COLO668 (cell line): Measurements from ENCODE around the gene BAIAP3.
A peak's percentile ranks its signal among the peaks of the same experiment; 100 is the strongest.

Experiments
- DNase-seq: peaks from one replicate; lab custom pipeline; 2025; ENCODE audit not compliant: unreplicated experiment; lab: John Stamatoyannopoulos, UW

BAIAP3 gene

DNA sequence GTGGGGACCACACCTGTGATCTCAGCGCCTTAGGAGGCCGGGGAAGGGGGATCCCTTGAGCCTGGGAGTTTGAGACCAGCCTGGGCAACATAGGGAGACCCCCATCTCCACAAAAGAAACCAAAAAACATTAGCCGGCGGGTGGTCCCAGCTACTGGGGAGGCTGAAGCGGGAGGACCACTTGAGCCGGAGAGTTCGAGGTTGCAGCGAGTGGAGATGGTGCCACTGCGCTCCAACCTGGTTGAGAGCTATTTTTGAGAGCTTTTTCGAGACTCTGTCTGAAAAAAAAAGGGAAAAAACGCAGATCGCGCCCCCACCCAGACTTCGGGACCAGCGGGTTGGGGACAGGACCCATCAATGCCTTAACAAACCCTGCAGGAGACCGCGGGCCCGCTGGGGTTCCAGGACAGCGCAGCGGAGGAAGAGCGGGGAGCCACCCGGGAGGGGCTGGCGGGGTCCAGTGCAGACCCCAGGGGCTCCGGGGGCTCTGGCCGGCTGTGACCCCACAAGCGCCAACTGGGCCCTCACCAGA lies 762 bp upstream of the BAIAP3 start:
- no peak for DNase-seq

DNA sequence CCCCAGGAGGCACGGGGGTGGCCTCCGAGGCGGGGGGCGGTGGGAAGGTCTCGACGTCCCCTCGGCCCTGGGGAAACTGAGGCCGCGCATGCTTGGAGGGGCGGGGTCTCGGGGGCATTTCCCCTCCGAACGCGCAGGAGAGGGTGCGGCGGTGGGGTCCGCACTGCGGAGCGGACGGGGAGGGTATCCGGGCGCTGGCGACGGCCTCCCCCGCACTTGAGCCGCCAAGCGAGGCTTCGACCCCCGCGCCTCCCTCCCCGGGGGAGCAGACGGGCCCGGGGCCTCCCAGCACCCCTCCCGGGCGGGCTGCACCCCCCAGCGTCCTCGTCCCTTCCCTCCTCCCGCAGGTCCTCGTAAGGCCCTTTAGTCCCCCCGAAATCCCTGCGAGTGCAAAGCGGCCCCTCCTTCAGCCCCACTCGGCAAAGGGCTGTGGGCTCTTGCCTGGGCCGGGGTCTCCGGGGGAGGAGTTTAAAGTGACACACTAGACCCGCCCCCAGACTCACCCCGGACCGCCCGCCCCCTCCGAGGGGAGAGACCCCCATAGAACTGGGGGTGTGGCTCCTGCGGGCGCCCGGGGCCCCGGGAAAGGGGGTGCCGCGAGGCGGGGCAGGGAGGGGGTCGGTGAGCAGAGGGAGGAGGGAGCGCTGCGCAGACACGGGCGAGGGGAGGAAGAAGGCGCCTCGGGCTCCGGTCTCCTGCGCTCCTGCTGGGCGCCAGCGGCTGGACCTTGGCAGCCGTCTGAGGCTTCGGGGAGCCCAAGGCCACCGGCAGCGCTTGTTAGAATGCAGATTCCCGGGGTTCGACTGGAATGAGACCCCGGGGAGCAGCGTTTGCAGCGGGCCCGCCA lies 632 bp downstream of the BAIAP3 start:
- peak; percentile 28 for DNase-seq

DNA sequence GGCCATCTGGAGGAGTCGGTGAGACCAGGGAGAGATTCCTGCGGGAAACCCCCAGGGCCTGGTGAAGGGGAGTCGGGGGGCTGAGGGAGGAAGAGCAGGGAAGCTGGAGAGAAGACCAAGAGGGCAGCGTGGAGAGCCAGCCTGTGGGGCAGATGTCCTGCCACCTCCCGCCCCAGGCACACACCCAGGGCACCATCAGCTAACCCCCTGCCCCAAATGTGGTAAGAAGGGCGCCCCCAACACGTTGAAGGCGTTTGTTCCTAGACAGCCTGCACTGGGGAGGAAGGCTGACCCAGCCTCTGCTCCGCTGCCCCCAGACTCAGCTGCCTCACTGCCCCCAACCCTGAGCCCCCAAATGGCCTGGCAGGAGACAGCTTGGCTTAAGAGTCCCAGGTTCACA lies 1.3 kb downstream of the BAIAP3 start:
- no peak for DNase-seq

DNA sequence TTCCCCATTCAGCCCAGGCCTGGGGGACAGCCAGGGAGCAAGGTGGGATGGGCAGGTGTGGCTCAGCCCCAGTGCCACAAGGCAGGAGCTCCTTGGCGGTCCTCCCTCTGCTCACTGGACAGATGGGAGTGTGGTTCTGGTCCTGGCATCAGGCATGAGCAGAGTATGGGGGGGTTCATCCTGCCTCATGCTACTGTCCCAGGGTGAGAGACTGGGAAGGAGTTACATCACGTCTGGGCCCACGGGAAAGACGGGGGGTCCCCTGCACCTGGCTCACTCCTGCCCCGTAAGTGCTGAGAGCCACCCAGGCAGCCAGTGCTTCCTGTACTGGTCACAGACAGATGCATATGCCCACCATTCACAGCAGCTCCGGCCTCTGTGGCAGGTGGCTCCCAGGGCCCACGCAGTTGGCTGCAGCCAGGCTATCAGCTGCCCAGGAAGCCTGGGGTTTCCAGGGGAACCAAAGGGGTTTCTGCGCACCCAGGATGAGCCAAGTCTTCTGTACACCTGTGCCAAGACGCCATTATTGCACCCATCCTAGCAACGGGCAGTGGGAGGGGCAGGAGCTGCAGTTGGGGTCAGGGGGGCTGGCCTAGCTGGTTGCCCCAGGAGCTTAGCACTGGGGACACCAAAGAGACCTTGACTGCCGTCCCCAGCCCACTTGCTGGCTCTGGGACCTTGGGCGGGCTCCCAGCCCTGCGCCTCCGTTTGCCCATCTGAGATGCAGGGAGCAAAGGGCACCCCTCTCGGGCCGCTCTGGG lies 1.9 kb downstream of the BAIAP3 start:
- DNase-seq = peak; percentile 75

DNA sequence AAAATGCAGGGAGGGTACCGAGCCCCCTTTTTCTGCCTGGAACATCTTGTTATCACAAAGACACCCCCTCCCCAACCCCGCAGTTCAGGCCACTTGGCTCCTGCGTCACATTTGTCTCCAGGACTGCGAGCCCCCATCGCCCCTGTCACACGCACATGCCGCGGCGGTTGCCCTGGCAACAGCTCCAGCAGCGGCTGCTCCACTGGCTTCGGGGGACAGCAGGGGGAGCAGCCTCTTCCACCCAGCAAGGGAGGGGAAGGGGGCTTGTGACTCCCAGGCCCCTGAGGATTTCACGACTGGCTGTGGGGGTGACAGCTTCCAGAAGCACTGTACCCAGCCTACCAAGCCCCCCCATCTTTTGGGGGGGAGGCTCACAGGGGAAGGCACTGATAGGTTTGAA lies 2.6 kb downstream of the BAIAP3 start:
- peak; percentile 42 for DNase-seq

DNA sequence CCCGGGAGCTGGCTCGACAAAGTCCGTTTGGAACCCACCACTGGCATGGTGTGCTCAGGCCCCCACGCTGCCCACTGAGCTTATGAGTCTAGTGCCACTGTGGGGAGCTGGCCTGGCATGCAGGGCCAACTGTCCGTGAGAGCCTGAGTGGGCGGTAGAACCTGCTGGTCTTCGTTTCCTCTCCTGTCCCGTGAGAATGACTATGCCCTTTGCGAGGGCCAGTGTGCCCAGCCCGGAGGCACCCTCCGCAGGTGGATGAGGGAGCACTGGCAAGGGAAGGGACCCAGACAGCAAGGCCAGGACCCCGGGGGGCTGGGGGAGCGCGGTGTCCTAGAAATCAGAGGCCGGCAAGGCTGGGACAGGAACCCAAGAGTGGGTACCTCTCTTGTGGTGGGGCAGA lies 3.2 kb downstream of the BAIAP3 start:
- no peak for DNase-seq

DNA sequence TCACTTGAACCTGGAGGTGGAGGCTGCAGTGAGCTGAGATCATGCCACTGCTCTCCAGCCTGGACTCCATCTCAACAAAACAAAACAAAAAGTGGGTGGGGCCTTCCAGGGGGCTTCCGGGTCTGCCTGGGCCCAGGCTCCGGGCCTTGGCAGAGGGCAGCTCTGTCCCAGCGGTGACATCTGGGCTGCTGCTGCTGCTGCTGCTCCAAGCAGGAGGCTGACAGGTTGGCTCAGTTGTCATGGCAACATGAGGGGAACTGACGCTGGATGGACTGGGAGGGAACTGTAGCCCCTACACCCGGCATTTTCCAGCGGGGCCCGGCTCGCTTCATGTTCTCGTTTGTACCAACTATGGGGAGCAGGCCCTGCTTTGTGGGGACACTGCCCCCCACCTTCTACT lies 4.0 kb downstream of the BAIAP3 start:
- DNase-seq = no peak

DNA sequence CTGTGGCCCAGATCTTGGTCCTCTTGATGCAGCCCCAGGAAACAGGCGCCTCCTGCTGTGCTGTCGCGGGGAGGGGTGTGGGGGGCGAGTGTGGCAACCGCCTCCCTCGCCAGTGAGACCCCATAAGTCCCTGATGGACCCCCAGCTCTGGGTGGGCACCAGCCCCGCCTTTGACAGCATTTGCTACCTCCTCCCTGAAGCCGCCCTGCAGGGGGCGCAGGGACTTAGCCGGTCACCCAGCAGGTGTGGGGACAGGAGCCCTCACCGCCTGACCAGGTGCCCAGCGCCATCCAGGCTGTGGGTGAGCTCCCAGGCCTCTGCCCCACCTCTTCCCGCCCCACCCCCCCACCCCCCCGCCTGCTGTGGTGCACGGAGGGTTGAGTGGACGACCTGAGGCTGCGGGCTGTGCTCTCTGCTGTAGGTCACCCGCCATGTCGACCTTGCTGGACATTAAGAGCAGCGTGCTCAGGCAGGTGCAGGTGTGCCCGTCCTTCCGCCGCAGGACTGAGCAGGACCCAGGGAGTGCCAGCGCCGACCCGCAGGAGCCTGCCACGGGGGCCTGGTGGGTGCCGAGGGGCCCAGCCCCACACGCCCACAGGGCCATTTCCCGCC lies 4.8 kb downstream of the BAIAP3 start:
- DNase-seq = peak; percentile 90

DNA sequence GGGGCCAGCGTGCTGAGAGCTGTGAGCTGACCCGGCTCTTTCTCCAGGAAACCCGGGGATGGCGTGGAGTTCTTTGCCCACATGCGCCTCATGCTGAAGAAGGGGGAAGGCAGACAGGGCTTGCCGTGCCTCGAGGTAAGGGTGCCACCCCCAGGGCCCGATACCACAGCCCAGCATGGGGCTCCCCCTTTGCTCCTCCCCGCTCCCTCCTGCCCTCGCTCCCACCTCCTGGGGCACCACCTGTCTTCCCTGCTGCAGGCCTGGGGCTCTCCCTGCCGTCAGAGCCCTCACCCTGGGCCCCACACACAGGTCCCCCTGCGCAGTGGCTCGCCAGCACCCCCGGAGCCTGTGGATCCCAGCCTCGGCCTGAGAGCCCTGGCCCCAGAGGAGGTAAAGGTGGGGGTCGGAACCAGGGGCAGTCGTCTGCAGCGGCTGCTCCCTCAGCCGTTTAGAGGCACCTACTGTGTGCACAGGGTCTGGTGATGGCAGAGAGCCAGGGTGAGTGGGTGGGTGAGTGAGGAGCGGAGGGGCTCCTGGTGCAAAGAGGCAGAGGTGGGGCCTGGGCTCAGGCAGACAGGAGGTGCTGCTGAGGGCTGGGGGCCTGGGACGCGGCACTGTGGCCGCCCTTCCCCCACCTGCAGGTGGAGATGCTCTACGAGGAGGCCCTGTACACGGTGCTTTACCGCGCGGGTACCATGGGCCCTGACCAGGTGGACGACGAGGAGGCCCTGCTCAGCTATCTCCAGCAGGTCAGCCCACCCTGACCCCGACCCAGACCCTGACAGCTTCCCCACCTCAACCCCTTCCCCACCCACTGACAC lies 5.6 kb downstream of the BAIAP3 start:
- peak; percentile 19 for DNase-seq

DNA sequence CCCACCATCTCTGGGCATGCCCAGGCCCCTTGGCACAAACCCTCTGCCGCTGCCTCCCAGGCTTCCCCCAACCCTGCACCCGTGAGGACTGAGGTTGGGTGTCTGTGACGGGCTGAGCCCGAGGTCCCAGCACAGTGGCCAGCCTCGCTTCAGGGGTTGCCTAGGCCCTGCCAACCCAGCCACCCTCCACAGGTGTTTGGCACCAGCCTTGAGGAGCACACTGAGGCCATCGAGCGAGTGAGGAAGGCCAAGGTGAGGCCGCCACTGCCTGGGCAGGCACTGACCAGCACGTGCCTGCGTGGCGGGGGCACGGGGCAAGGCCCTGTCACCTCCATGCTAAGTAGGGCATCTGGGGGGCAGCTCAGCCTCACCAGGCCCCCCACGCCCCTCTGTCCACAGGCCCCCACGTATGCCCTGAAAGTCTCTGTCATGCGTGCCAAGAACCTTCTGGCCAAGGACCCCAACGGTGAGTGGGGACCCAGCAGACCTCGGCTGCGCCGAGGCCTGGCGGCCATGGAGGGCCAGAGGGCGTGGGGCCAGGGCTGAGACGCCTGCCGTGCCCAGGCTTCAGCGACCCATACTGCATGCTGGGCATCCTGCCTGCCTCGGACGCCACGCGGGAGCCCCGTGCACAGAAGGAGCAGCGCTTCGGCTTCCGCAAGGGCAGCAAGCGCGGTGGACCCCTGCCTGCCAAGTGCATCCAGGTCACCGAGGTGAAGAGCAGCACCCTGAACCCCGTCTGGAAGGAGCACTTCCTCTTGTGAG lies 7.5 kb downstream of the BAIAP3 start:
- no peak for DNase-seq

DNA sequence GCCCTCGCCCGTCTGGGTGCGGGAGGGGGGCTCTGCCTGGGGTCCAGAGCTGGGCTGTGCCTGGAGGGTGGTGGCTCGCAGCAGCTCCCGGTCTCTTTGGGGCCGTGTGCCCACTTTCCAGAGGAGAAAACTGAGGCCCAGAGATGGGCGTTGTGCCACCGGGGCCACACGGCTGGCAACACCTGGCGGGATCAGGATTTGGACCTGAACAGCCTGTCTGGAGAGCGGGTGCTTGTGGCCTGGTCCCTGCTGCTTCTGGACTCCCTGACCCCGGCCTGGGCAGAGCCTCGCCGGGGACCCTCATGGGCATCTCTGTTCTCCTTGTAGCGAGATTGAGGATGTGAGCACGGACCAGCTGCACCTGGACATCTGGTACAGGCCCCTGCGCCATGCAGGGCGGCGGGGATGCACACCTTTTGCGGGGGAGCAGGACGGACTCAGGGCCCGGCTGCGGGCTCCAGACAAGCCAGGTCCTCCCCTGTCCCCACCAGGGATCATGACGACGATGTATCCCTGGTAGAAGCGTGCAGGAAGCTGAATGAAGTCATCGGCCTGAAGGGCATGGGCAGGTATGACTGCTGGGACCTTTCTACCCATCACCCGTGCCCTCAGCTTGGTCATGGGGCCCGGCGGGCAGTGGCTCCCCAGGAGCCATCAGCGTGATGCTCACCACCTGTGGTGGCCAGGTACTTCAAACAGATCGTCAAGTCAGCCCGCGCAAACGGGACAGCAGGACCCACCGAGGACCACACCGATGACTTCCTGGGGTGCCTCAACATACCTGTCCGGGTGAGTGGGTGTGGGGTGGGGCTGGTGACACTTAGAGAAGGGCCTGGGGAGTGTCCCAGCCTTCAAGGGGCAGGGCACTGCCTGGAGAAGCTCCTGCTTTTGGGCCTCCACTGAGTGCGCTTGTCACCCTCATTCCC lies 8.3 kb downstream of the BAIAP3 start:
- peak; percentile 34 for DNase-seq

DNA sequence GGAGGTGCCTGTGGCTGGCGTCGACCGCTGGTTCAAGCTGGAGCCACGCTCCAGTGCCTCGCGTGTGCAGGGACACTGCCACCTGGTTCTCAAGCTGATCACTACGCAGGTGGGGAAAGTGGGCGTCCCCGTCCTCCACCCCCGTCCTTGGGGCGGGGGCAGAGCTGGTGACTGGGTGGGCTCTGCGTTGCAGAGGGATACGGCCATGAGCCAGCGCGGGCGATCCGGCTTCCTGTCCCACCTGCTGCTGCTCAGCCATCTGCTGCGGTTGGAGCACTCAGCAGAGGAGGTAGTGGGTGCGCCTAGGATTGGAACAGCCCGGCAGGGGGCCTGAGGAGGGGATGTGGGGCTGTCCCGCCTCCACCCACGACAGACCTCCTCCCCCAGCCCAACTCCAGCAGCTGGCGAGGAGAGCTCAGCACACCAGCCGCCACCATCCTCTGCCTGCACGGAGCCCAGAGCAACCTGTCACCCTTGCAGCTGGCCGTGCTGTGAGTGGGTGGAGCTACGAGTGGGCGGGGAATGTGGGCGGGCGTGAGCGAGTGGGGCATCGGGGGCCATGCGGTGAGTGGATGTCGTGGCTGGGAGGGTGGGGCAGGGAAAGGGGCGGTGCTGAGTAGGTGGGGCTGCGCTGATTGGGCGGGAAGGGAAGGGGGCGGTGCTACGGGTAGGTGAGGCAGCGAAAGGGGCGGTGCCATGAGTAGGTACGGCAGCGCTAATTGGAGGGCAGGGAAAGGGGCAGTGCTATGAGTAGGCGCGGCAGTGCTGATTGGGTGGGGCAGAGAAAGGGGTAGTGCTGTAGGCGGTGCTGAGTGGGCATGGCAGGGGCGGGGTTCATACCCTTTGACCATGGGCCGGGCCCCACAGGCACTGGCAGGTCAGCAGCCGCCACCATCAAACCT lies 9.3 kb downstream of the BAIAP3 start:
- peak; percentile 96 for DNase-seq

DNA sequence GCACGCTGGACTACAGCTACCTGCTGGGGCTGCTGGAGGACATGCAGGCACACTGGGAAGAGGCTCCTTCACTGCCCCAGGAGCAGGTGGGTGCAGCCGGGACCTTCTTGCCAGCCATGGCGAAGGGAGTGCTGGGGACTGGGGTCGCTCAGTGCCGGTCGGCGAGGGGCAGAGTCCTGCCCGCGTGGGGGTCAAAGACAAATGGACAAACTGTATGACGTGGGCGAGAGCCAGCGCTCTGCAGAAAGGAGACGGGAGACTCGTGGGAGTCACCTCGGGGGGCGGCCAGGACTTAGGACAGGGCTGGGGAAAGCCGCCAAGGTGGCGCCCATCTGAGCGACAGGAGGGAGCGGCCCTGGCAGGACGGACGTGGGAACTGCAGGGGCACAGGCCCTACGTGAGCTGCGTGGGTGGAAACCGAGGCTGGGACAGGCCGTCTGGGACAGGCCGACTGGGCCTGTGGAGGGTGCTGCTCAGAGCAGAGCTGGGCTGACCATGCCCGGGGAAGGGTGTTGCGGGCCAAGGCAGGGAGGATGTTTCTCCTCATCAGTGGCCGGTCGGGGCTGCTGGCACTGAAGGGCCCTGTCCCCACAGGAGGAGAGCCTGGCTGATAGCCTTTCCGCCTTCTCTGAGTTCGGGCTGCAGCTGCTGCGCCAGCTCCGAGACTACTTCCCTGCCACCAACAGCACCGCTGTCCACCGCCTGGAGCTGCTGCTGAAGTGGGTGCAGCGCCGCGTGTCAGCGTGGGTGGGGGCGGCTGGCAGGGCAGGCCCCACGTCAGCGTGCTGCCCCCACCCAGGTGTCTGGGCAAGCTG lies 10.2 kb downstream of the BAIAP3 start:
- DNase-seq = no peak

DNA sequence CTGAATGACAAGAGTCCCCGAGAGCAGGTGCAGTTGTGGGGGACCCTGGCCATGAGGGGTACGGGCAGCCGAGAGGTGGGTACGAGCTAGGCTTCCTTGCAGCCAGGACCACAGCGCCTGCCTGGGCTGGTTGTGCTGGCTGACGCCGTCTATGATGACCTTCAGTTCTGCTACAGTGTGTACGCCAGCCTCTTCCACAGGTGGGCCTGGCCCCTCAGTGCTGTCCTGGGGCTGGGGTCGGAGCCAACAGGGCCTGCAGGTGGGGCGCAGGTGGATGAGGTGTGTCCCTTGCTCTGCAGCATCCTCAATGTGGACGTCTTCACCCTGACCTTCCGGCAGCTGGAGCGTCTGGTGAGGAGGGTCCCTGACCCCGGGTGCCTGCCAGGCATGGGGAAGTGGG lies 11.1 kb downstream of the BAIAP3 start:
- DNase-seq = no peak

DNA sequence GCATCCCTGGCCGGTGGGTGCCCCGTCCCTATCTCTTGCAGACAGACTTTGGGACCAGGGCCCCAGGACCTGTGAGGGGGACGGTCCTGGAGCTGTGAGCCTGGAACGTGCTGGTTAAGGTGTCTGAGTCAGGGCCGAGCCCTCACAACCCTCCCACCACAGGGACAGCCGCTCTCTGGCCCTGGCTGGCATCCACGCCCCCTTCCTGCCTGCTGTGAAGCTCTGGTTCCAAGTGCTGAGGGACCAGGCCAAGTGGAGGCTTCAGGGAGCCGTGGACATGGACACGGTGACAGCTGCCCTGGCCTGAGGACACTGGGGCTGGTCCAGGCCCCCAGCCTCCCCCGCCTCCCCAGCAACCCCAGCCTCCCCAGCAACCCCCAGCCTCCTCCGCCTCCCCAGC lies 11.6 kb downstream of the BAIAP3 start:
- no peak for DNase-seq

DNA sequence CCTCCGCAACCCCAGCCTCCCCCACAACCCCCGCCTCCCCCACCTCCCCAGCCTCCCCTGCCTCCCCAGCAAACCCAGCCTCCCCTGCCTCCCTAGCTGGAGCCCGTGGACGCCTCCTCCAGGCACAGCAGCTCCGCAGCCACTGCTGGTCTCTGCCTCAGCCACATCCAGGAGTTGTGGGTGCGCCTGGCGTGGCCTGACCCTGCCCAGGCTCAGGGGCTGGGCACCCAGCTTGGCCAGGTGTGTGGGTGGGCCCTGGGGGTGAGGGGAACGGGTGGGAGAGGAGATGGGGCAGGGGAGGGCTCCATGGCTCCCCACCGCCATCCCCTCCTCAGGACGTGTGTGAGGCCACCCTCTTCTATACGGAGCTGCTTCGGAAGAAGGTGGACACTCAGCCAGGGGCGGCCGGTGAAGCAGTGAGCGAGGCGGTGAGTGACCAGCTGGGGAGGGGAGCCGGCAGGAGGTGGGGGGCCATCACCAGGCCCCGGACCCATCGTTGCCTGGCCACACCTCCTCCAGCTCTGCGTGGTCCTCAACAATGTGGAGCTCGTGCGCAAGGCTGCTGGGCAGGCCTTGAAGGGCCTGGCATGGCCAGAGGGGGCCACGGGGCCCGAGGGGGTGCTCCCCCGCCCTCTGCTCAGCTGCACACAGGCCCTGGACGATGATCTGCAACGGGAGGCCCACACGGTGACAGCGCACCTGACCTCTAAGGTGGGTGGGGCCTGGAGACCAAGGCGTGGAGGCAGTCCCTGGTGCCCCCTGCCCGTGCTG lies 12.4 kb downstream of the BAIAP3 start:
- no peak for DNase-seq
